GM08714 (cell line): ENCODE data around the gene IRF7.

Source experiments
- H3K4me3 ChIP-seq: fragments of 200-500 bp; sonication (Bioruptor generic); 2 replicates; pipeline ENCODE4 v1.5.1; 2014; ENCODE audit warnings: mild to moderate bottlenecking, low read length, inconsistent platforms
- ZNF274 ChIP-seq: IDR thresholded peaks from 2 replicates; pipeline ENCODE4 v1.6.1; 2012; ENCODE audit warnings: mild to moderate bottlenecking, low read depth, low read length

Gene IRF7

GRCh38 chr11:636511-637332 lies 21.0 kb upstream of the IRF7 start, which contains the start of gene DRD4:
Gene DRD4, plus strand, starts transcription at chr11:637269. Its CDS starts 36 bp downstream, at chr11:637305.
- H3K4me3 ChIP-seq, result no peak within 1 kb of the TSS
- no peak for TF ChIP-seq ZNF274

DNA sequence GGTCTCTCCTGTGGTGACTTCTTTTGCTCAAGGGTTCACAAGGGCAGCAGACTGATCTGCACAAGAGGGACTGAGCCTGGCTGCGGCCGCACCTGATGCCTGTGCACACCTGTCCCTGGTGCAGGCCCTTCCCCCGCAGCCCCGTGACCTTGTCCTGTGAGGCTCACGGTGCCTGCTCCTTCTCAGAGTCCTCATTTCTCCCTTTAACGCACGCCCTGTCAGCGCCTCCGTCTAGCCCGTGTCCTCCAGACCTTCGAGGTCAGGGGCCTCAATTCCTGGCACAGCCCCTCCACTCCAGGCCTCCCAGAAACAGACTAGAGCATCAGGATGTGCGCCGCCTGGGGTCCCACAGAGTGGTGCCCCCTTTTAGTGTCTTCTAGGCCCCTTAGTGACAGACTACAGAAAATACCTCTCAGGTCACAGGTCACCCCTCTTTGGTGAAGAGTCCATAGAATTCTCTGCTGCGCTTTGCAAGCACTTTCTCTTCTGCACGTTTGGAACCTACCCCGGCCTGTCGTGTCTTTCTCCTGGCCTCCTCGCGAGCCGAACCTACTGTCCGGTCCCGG lies 20.3 kb upstream of the IRF7 start:
- no peak for TF ChIP-seq ZNF274
- H3K4me3 ChIP-seq, result no peak overlapping the region

- H3K4me3 ChIP-seq, result no peak overlapping the region
- TF ChIP-seq ZNF274, result no peak
Measured at GRCh38 chr11:630871-631270, 15.1 kb upstream of the IRF7 start.

DNA sequence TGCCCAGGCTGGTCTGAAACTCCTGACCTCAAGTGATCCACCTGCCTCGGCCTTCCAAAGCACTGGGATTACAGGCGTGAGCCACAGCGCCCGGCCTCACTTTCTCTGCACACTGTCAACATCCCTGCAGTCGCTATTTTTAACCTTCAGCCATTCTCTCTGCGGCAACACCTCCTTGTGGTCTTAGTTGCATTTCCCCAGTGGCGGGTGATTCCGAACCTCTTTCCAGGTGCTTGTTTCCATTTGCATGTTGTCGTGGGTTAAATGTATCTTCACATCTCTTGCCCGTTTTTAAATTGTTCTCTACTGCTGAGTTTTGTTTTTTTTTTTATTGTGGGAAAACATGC lies 13.5 kb upstream of the IRF7 start:
- TF ChIP-seq ZNF274, result no peak
- no peak overlapping the region; the same call in 1 of the 2 replicates for H3K4me3 ChIP-seq

- no peak overlapping the region; the same call in 1 of the 2 replicates for H3K4me3 ChIP-seq
- no peak for TF ChIP-seq ZNF274
Measured at GRCh38 chr11:628056-628455, 12.3 kb upstream of the IRF7 start.

- no peak for TF ChIP-seq ZNF274
- H3K4me3 ChIP-seq, result no peak overlapping the region
Measured at GRCh38 chr11:627308-627576, 11.5 kb upstream of the IRF7 start.

DNA sequence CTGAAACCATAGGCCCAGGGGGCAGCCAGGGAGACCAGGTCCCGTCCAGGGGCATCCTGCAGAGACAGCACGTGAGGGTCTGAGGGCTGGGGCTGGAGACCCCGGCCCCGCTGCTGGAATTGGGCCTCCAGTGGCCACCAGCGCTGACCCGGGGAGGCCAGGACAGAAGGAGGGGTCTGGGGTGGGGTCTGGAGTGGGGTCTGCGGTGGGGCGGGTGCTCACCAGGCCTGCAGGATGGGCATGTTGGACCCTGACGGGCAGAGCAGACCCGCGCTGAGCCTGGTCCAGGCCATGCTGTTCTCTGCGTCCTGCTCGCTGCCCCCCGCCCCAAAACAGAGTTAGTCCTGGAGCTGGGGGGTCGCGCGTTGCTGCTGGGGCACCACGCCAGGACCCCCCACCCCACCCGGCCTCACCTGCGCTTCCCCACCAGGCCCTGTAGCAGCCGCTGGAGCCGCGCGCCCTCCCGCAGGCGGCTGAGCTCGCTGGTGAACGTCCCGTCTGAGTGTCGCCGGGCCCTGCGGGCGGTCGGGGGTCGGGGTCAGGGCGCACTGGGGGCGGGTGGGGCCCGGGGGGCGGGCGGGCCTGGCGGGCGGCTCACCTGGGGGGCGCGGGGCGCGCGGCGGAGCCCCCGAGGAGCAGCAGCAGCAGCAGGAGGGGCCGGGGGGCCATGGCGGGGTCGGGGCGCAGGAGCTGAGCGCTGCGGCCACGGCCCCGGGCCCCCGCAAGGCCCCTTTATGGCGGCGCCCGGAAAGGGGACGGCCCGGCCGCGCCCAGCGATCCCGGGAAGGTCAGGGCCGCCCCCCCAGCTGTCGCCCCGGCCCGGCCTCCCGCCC lies 10.9 kb upstream of the IRF7 start, which contains the start of gene SCT:
TSS of gene SCT (minus strand) at position 707 of the 833 bp plus-strand sequence. CDS start at position 669, 38 bp downstream.
- no peak for TF ChIP-seq ZNF274
- no peak within 1 kb of the TSS for H3K4me3 ChIP-seq

- no peak overlapping the region for H3K4me3 ChIP-seq
- no peak for TF ChIP-seq ZNF274
Measured at GRCh38 chr11:625636-626268, 10.0 kb upstream of the IRF7 start.

DNA sequence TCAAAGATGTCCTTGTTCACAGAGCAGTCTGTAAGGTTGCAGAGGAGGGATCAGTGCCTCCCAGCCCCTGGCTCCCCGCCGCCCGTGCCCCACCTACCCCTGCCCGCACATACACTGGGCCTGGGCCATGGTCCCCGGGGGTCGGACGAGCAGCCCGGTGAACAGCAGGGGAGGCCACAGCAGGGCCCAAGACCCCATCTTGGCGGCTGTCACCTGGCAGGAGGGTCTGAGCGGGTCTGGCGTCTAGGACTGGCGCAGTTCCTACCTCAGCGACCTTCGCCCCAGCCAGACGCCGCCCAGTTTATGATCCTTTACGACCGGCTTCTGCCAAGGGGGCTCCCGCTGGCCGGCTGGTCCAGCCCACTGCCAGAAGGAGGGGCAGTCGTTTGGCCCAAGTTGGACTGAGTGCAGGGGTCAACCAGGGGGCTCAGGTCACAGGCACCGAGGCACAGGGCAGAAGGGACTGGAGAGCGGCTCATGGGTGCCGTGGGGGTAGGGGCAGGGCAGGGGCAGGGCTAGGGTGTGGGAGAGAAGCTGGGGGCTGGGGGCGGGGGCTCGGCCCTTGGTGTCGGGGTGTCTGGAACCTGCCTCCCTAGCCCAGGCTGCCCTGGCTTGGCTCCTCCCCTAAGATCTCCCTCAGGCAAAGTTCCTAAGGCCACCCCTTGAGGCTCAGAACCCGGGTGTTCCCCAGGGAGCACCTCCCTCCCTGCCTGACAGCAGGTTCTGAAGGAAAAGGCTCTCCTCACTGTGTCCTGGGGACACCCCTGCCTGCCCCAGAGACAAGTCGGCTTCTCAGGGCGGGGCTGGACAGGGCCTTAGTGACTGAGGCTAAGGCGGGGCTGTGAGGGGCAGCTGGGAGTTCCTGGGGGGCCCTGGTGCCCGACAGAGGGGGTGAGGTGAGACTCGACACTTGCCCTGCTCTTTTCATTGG lies 9.2 kb upstream of the IRF7 start, which contains the start of gene CDHR5:
TSS of gene CDHR5 (minus strand) at position 251 of the 931 bp plus-strand sequence. CDS start at position 198, 53 bp downstream.
- no peak for TF ChIP-seq ZNF274
- no peak within 1 kb of the TSS for H3K4me3 ChIP-seq

GRCh38 chr11:623999-624704 lies 8.4 kb upstream of the IRF7 start:
- TF ChIP-seq ZNF274, result no peak
- no peak overlapping the region for H3K4me3 ChIP-seq

DNA sequence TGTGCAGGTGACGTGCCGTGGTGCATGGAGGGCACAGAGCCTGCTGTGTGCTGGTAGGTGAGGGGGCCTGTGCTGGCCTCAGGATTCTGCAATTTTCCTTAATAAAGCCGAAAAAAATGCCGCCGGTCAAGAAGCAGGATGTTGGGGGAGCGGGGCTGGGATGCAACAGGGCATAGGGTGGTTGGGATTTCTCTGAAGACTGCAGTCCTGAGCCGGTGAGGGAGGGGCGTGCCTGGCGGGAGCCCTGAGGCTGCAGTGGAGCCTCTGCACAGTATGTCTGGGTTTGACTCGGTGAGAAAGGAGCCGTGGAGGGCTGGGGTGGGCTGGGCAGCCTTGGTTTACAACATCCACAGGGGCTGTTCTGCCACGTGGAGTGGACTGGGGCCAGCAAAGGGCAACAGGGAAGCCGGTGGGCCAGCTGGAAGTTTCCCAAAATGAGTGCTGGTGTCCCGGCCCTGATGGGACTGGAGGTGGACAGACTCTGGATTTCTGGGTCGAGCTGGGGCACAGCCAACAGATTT lies 7.7 kb upstream of the IRF7 start:
- no peak for TF ChIP-seq ZNF274
- H3K4me3 ChIP-seq, result no peak overlapping the region

- no peak for TF ChIP-seq ZNF274
- no peak overlapping the region for H3K4me3 ChIP-seq
Measured at GRCh38 chr11:621838-622237, 6.1 kb upstream of the IRF7 start.
